ENCODE results near the gene NPAS3. TPM values are rescaled to one million over a fixed set of nuclear protein-coding genes. Genes with fewer than 3 reads are reported as not detected.
A peak's percentile ranks its signal among the peaks of the same experiment; 100 is the strongest.

Gene NPAS3
- total RNA-seq, 2 donors from 2014 or later: 0.33 to 0.78 TPM

- Histone ChIP-seq H3K27ac (no peak overlapping the region), H3K4me1 (no peaks in the 10 kb centered on the region), H3K9me3 (no peaks in the 10 kb centered on the region), H3K27me3 (no peaks in the 10 kb centered on the region), H3K4me3 (no peak overlapping the region), H3K36me3 (replicated peaks in 1 of 2; ENCODE audit: insufficient read depth in 1 of 2, low read depth in 2 of 2) (no peaks in the 10 kb centered on the region)
- 67 to 68% methylated on average over 2 of the region's 2 CpGs for WGBS, 2 donors
- no peak for DNase-seq
- no peak for ATAC-seq
- TF ChIP-seq POLR2A (IDR thresholded peaks at IDR 0.05): no peak
- no peak for TF ChIP-seq CTCF (IDR thresholded peaks at IDR 0.05)
- intact Hi-C loops (cut with DNase I): no loop called here
These were observed 377.0 kb downstream of the NPAS3 start for GRCh38 chr14:33315721-33316120.

- Histone ChIP-seq H3K27me3 (no peaks in the 10 kb centered on the region), H3K4me3 (no peak overlapping the region), H3K9me3 (no peaks in the 10 kb centered on the region), H3K27ac (no peak overlapping the region), H3K4me1 (no peaks in the 10 kb centered on the region), H3K36me3 (replicated peaks in 1 of 2; ENCODE audit: insufficient read depth in 1 of 2, low read depth in 2 of 2) (no peaks in the 10 kb centered on the region)
- ATAC-seq: no peak
- intact Hi-C loops (cut with DNase I): no loop called here
- DNase-seq: no peak
- 86% methylated on average over 5 of the region's 5 CpGs for WGBS, 2 donors
- TF ChIP-seq CTCF (IDR thresholded peaks at IDR 0.05): no peak
- TF ChIP-seq POLR2A (IDR thresholded peaks at IDR 0.05): no peak
These were observed 379.0 kb downstream of the NPAS3 start for GRCh38 chr14:33317675-33318074.

GRCh38 chr14:33323979-33324378 is 385.3 kb downstream of the NPAS3 start:
- intact Hi-C loops (cut with DNase I): no loop called here
- no peaks in the 10 kb centered on the region for H3K4me1 ChIP-seq
- no peaks in the 10 kb centered on the region for H3K27me3 ChIP-seq
- no peak overlapping the region for H3K27ac ChIP-seq
- H3K4me3 ChIP-seq: no peak overlapping the region
- TF ChIP-seq POLR2A (IDR thresholded peaks at IDR 0.05) (no peak), CTCF (IDR thresholded peaks at IDR 0.05) (no peak)
- H3K9me3 ChIP-seq: no peaks in the 10 kb centered on the region
- no peaks in the 10 kb centered on the region for H3K36me3 ChIP-seq (replicated peaks in 1 of 2; ENCODE audit: insufficient read depth in 1 of 2, low read depth in 2 of 2)
- WGBS, 2 donors: 83 to 90% methylated on average over 7 of the region's 7 CpGs
- no peak for DNase-seq
- ATAC-seq: no peak

GRCh38 chr14:33331176-33331949 is 392.7 kb downstream of the NPAS3 start:
- no peak for DNase-seq
- TF ChIP-seq CTCF (IDR thresholded peaks at IDR 0.05) (no peak), POLR2A (IDR thresholded peaks at IDR 0.05) (no peak)
- no peak overlapping the region for H3K27ac ChIP-seq
- H3K4me1 ChIP-seq: no peaks in the 10 kb centered on the region
- WGBS, 2 donors: 85 to 93% methylated on average over 11 of the region's 11 CpGs
- ATAC-seq: no peak
- H3K9me3 ChIP-seq: no peaks in the 10 kb centered on the region
- no peaks in the 10 kb centered on the region for H3K27me3 ChIP-seq
- intact Hi-C loops (cut with DNase I): no loop called here
- no peak overlapping the region for H3K4me3 ChIP-seq
- no peaks in the 10 kb centered on the region for H3K36me3 ChIP-seq (replicated peaks in 1 of 2; ENCODE audit: insufficient read depth in 1 of 2, low read depth in 2 of 2)

GRCh38 chr14:33332497-33332896 is 393.8 kb downstream of the NPAS3 start:
- TF ChIP-seq CTCF (IDR thresholded peaks at IDR 0.05) (no peak), POLR2A (IDR thresholded peaks at IDR 0.05) (no peak)
- H3K27ac ChIP-seq: no peak overlapping the region
- no peaks in the 10 kb centered on the region for H3K4me1 ChIP-seq
- no peak overlapping the region for H3K4me3 ChIP-seq
- no peaks in the 10 kb centered on the region for H3K9me3 ChIP-seq
- DNase-seq (peak in 1 of 4 donors; percentile 29), ATAC-seq (no peak)
- intact Hi-C loops (cut with DNase I): no loop called here
- H3K27me3 ChIP-seq: no peaks in the 10 kb centered on the region
- 56 to 63% methylated on average over 6 of the region's 6 CpGs for WGBS, 2 donors
- H3K36me3 ChIP-seq (replicated peaks in 1 of 2; ENCODE audit: insufficient read depth in 1 of 2, low read depth in 2 of 2): no peaks in the 10 kb centered on the region
